CMK (cell line): ENCODE data around the gene CYSTM1.
"Not testable (repeated sequence)": the region's sequence is repeated elsewhere in the genome, so short reads cannot be mapped to it uniquely, and the experiment has no call there.

Experiments used
- DNase-seq: peaks from one replicate; pipeline ENCODE4 v3.0.0-alpha.2; 2010; ENCODE audit warnings: low read depth

CYSTM1 gene

DNA sequence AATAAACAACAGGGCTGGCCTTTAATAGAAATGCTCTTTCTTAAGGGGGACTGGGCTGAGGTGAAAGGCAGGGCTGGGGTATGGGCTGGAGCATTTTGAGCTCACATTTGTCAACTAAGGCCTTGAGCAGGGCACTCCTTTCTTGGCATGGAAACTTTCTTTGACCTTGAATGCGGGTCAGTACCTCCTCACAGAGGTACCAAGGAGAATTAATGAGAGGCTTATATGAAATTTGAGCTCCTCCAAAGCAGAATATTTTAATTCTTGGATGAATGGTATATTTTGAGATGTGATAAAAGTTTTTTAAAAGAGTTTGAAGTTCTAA, 3.1 kb downstream of the CYSTM1 start:
- DNase-seq, result no peak

DNA sequence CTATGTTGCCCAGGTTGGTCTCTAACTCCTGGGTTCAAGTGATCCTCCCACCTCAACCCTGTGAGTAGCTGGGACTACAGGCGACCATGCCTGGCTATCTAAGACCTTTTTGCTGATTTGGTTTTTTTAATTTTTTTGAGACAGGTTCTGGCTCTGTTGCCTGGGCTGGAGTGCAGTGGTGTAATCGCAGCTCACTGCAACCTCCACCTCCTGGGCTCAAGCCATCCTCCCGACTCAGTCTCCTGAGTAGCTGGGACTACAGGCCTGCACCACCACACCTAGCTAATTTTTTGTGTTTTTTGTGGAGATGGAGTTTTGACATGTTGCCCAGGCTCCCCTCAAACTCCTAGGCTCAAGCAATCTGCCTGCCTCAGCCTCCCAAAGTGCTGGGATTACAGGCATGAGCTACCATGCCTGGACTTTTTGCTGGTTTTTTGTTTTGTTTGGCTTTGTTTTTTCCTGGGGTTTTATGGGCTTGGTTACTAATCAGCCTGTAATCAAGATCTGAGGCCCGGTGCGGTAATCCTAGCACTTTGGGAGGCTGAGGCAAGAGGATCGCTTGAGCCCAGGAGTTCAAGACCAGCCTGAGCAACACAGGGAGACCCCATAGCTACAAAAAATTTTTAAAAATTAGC, 3.6 kb downstream of the CYSTM1 start:
- DNase-seq, result no peak

DNA sequence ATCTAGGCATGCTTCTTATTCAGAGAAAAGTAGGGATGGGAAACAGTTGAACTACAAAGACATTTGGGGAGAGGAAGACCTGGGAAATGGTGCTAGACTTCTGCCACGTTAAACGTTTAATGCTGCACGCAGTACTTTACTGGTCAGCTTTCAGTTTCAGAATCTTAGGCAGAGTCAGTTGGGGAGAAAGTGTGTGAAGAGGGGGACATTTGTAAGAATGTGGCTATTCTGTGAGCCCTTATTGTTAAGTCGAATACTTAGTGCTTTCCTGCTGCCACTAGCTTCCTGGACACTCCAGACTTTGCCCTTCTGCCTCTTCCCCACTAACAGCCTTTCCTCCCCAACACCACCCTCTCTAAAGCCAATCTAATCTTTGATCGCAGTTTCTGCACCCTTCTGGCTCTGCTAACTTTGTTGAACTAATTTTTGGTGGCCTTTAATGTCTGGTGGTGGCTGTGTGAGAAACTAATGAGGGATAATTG, 6.1 kb downstream of the CYSTM1 start:
- DNase-seq, result no peak

DNA sequence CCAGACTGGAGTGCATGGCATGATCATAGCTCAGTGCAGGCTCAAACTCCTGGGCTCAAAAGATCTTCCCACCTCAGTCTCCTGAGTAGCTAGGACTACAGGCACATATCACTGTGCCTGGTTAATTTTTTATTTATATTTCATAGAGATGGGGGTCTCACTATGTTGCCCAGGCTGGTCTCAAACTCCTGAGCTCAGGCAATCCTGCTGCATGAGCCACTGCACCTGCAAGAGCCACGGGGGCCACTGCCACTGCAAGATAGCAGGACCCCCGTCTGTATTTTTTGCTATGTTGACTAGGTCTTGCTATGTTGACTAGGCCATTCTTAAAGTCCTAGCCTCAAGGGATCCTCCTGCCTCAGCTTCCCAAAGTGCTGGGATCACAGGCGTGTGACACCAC, 6.5 kb downstream of the CYSTM1 start:
- no peak for DNase-seq

DNA sequence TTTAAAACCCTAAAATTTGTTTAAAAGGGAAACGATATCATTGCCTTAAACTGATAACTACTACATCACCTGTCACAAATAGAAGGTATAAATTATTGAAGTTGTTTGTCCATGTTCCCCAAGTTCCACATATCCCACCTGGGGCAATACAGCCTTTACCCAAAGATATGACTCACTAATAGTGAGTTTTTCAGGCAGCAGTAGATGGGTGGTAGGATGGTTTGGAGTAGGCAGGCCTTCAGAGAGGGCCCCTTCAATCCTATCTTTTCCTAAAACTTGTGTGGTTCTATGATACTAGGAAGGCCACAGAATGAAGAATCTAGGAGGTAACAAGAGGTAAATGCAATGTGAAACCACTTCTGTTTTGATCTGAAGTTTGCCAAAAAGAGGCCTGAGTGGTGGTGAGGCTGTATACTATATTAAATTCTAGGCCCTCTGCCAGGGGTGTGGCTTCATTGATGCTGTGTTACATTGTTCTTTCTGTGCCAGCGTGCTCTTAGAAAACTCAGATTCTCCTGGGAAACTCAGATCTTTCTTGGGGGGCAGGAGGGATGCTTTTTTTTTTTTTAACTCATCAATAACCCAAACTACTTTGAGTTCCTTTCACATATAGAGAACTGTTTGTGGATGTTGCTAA, 7.2 kb downstream of the CYSTM1 start:
- no peak for DNase-seq

DNA sequence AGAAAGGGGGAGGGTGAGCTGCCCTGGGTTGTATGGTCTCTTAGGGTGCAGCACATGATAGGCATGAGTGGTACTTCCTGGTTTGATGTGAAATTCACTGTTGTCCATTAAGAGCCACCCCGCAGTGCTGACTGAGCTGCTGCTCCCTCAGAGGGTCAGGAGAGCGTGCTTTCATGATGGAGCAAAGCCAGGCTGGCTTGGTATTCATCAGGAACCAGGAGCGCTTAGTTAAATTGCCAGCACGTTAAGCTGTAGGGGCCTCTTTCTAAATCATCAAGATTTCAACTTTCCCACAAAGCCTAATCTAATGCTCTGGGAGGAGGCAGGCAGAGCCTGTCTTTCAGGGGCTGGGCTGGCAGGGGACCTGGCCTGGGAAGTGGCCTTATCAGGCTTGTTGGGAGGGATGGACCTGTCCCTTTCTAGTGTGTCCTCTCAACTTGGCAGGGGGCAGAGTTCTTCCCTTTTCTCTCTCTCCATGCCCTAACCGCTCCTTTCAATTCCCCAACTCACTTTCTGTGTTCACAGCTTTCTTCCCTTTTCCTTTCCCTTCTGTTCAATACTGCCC, 7.9 kb downstream of the CYSTM1 start:
- no peak for DNase-seq

DNA sequence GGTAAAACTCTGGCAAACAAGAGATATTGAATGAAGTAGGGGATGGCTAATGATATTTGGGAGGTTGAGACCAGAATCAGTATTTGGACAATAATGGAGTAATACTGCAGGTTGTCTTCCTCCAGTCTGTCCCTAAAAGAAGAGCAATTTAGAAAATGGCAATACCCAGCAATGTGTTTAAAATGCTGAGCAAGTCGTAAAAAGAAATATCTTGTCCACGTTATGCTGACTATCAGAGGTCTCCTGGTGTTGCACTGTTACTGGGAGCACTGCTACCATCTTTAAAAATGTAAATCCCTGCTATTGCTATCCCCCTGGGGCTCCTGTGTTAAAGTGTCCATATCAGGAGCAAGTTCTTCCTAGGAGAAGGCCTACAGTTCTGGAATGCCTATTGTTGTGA, 10.4 kb downstream of the CYSTM1 start:
- no peak for DNase-seq

DNA sequence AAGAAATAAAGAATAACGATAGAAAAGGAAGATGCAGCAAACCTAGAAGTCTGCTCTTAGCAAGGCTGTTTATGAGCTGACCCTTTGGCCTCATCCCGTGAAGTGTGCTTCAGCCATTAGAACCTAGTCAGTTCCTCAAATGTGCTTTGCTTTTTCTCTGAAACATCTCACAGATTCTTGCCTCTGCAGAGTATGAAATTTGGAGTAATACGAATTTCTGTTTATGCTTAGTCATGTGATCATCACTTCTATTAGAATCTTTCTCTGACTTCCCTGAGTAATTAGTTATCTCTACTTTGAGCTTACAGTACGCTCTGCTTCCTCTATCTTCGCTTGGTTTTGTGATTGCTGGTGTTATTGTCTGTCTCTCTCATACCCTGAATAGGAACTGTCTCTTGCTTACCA, 11.3 kb downstream of the CYSTM1 start:
- DNase-seq, result no peak

DNA sequence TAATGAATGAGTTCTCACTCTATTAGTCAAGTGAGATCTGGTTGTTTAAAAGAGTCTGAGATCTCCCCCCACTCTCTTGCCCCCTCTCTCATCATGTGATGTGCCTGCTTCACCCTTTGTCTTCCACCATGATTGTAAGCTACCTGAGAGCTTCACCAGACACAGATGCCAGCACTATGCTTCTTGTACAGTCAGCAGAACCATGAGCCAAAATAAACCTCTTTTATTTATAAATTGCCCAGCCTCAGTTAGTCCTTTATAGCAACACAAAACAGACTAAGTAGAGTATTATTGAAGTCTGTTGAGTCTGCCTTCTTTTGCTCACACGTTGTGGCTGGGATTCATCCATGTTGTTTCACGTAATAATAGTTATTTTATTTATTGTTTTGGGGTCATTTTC, 14.3 kb downstream of the CYSTM1 start:
- no peak for DNase-seq

DNA sequence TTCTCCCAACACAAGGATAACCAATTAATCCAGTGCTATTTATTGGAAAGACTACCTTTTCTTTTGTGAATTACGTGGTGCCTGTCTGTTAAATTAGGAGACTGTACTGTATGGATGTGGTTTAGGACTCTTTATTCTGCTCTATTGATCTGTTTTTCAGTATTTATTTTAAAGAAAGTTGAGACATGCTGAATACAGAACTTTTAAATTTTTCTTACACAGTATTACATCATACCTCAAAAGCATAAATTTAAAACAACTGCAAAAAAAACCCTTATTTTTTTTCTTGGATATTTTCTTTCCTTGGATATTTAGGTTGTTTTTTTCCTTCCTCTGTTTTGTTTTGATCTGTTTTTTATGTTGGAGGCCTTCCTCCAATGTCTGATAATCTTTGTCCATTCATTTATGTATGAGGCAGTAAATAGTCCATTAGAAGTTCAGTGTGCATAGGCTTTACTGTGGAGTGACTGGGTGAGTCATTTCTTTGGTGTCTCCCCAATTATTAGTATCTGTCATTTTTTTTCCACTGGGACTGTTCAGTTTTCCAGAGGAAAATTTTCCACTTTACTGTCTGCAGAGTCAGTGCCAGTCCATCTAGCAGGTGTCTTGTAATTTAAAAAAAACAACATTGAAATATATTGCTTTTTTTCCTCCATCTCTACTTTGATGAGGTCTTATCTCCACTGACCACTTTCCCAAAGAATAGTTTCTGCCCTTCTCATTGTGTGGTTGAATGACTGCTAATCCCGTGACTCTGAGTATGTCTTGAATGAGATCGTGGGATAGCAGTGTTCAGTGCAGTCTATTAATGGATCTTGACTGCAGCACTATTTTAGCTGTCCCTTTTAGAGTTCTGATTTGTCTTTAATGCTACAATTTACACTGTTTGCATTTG, 15.2 kb downstream of the CYSTM1 start:
- DNase-seq, result no peak

DNA sequence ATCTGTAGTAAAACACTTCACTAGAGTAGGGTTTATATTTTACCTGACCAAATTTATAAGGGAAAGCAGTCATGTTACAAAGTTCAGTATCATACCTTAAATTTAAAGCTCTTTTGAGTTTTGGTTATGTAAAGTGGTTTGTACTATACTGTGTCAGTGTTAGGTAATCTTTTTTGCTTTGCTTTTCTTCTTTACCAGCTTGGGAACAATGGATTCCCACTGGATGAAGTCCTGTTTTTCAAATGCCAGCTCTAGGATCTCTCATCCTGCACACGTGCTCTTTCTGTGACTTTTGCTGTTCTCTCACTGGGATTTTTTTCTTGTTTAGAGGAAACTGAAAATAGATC, 15.9 kb downstream of the CYSTM1 start:
- no peak for DNase-seq

DNA sequence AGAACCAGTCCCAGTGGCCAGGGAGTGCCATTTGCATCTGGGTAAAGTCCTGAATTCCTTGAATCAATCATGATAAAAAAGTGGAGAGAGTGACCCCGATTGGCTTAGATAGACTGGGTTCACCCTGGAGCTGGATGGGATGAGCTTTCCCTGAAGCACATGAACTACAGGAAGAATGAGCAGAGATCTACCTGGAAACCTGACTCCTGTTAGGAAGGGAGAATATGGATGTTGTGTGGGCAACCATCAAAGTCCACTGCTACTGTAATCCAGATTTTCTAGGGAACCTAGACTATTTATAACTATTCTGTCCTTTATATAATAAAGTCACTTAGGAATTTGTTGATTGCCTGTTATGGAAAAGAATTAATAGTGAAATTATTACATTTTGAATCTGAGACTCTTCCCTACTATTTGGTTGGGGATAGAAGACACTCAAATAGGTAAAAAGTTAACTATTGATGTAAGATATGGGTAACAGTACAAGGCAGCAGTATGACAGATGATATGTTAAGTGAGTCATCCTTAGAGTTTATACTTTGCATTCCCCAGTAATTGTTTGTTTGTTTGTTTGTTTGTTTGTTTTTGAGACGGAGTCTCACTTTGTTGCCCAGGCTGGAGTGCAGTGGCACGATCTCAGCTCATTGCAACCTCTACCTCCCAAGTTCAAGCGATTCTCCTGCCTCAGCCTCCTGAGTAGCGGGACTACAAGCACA, 17.9 kb downstream of the CYSTM1 start:
- no peak for DNase-seq

DNA sequence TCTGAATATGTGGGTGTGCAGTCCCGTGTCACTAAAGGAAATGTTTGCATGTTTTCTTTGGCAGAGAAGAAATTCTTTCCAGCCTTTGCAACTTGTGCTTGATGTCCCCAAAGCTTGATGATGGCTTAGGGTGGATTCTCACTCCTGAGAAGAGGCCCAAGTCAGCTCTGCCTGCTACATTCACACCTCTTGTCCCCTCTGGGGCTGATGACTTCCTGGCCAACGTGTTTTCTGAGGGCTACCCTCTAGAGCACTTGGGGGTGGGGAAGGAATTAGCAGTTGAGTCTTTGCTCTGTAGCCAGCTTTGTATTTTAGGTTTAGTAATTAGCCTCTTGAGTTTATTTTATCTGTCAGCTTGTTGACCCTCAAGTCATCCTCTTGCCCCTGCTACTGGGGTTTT, 19.7 kb downstream of the CYSTM1 start:
- no peak for DNase-seq

DNA sequence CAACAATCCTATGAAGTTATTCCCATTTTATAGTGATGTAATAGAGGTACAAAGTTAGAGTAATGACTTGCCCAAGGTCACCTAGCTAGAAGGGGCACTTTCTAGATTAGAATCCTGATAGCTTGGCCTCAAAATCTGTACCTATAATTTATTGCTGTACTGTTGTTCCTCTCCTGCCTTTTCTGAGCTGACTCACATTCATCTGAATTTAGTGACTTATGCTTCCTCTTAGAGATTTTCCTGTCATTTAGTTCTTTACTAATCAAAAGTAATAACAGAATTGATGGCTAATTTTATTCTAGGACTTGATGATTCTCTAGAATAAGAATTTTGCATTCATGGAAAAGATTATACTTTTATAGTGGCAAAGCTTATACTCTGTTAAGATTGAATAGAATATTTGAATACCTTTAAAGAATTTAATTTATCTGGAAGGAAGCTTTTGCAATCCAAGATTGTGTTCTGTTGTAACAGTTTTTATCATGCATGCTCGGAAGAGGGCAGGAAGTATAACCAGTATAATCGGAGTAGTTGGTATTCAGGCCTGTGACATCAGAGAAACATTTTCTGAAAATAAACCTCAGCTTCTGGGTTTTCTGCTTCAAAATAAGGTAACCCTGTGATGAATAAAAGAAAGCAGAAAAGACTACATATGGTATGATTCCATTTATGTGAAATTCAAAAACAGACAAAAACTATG, 21.3 kb downstream of the CYSTM1 start:
- no peak for DNase-seq

DNA sequence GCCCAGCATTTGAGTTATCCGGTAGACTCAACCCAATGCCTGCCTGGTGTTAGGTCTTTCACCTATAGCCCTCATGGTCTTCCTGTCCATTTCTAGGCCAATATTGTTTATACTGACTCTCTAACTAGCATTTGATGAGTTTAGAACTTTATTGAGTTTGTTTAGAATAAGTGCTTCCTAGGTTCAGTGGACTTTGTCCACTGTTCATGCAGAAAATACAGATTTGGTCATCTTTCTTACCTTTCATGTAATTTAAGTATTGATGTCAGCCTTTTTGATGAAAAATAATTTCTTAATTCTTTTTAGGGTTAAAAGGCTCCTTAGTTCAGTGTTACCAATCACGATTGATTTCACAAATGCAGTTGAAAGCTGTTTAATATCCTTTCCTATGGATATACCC, 22.0 kb downstream of the CYSTM1 start:
- no peak for DNase-seq

DNA sequence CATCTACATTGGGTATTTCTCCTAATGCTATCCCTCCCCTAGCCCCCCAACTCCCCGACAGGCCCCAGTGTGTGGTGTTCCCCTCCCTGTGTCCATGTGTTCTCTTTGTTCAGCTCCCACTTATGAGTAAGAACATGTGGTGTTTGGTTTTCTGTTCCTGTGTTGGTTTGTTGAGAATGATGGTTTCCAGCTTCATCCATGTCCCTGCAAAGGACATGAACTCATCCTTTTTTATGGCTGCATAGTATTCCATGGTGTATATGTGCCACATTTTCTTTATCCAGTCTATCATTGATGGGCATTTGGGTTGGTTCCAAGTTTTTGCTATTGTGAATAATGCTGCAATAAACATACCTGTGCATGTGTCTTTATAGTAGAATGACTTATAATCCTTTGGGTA, 23.9 kb downstream of the CYSTM1 start:
- DNase-seq, result not testable (repeated sequence)

DNA sequence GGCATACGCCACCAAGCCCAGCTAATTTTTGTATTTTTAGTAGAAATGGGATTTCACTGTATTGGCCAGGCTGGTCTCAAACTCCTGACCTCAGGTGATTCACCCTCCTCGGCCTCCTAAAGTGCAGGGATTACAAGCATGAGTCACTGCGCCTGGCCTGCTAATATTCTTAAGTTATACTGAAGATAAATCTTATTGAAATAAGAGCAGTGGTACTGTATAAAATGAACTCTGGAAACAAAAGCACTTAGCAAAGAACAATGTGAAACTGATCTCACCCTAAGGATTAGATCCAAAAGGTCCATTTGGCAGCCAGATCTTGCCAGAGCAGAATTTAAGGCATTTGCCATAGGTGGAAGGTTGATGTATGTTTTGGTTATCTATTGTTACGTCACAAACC, 27.1 kb downstream of the CYSTM1 start:
- no peak for DNase-seq

DNA sequence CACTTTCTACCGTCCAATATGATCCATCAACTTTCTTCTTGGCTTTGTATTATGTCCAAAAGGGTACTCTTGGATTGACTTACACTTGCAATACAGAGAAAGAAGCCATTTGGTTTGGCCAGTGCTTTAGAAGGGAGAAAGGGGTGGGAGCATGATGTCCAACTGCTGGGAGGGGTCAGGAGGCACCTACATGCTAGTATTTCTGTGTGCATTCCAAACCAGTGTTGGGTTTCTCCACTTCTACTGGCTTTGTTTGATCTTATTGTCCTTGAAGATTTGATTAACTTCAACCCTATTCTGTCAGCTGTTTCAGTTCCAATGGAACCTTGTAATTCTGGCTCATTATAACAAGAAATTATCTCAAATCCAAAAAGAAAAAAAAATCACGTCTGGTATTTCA, 27.6 kb downstream of the CYSTM1 start:
- no peak for DNase-seq

DNA sequence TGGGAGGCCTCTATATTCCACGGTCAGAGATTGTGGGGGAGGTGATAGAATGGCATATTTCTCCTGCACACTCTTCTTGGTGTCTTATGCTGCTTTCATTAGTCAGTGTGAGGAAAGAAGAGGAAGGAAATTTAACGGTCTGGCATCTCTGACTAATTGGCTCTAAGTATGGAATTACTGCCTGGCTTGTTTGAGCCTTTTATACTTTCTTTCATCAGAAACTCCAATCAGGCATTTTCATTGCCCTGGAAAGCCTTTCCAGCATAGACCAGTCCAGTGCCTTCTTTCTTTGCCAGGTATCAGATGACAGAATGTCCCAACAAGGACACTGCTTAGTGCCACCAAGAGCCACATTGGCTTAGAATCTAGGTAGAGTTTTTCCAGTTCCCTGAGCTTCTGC, 30.2 kb downstream of the CYSTM1 start:
- DNase-seq, result no peak

DNA sequence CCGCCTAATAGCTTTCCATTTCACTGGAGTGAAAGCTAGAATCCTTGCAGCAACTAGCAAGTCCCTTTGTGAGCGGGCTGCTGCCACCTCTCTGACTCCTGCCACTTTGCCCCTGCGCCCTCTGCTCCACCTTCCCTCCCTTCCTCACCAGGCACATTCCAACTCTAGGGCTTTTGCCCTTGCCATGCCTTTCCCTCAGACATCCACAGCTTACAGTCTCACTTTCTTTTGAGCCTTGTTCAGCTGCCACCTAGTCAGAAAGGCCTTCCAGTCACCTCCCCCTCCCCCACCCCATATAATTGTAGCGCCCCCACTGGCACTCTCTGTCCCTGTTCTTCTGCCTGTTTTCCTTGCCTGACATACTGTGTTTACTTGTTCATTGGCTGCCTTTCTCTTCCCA, 31.0 kb downstream of the CYSTM1 start:
- no peak for DNase-seq

DNA sequence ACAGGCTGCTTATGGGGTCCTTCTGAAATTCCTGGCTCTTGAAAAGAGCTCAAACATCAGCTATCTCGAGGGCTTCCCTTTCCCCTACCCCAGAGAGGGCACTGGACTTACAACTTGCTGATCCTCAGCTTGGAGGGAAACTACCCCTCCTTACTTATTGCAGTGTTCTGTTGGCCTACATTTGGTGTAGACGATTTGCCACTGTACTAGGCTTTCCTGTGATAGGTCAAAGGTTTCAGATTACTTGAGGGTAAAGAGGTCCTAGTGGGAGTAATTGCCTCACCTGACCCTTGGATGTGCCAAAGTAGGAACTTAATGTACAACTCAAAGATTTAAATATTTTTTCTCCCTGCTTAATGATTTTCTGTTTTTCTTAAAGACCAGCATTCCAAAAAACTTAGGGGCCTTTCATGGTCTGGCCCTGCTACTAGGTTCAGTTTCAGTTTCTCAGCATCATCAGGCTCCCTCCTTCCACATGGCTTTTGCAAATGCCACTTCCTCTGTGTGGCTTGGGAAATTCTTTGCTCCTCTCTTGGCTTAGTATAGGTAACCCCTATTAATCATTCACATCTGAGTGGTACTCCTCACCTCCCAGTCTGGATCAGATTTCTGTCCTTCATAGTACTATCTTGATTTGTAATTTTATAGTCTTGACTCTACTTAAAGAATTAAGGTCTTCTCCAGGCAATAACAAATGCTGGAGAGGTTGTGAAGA, 32.4 kb downstream of the CYSTM1 start:
- DNase-seq, result no peak
